Retina (tissue), 1 donor: Measurements from ENCODE around the gene SYT14.

Experiments
- DNase-seq: peaks from one replicate; pipeline ENCODE4 v3.0.0-alpha.2; 2016

SYT14 gene

GRCh38 chr1:210214573-210215409 is 276.8 kb downstream of the SYT14 start:
- DNase-seq, result no peak

- no peak for DNase-seq
Measured at GRCh38 chr1:210217482-210217881, 279.5 kb downstream of the SYT14 start.

GRCh38 chr1:210218047-210218446 is 280.0 kb downstream of the SYT14 start:
- DNase-seq, result no peak
